SK-N-MC (cell line): Measurements from ENCODE around the gene NUPR1.

Experiments
- DNase-seq: peaks from one replicate; pipeline ENCODE4 v3.0.0-alpha.2; 2011; ENCODE audit warnings: low read depth, low spot score
- H3K27ac ChIP-seq: fragments of 200-600 bp; sonication (generic); 2 replicates; pipeline ENCODE4 v1.5.1; 2016; ENCODE audit warnings: mixed run types
- H3K36me3 ChIP-seq: fragments of 200-600 bp; sonication (generic); 2 replicates; pipeline ENCODE4 v1.6.1; 2017; ENCODE audit warnings: antibody characterized with exemption, low read length, mixed read lengths; ENCODE audit not compliant: insufficient read depth
- H3K4me3 ChIP-seq: fragments of 200-600 bp; sonication (generic); 2 replicates; pipeline ENCODE4 v1.5.1; 2016
- H3K9ac ChIP-seq: fragments of 200-600 bp; sonication (generic); 2 replicates; pipeline ENCODE4 v1.8.0; 2017; ENCODE audit warnings: mixed run types, mixed read lengths; ENCODE audit not compliant: insufficient read length
- H3K9me3 ChIP-seq: fragments of 200-600 bp; sonication (generic); 2 replicates; pipeline ENCODE4 v1.6.1; 2017; ENCODE audit warnings: low read depth, mild to moderate bottlenecking, antibody characterized with exemption, low read length, moderate library complexity, mixed read lengths
- EZH2 ChIP-seq: fragments of 200-600 bp; sonication (generic); IDR thresholded peaks from one replicate; pipeline ENCODE4 v1.6.1; 2017; ENCODE audit warnings: antibody characterized with exemption
- FOXP2 ChIP-seq: optimal IDR thresholded peaks from 2 replicates; pipeline ENCODE3; 2011; ENCODE audit warnings: mild to moderate bottlenecking, moderate library complexity; ENCODE audit not compliant: insufficient read depth; ENCODE audit errors: extremely low read length, control extremely low read depth
- POLR2AphosphoS5 ChIP-seq: IDR thresholded peaks from 2 replicates; pipeline ENCODE4 v1.6.1; 2012; ENCODE audit warnings: mild to moderate bottlenecking, low read depth, low read length, borderline replicate concordance

The NUPR1 gene

GRCh38 chr16:28526201-28527099 is 12.3 kb downstream of the NUPR1 start:
- TF ChIP-seq EZH2 (no peak), FOXP2 (no peak), POLR2AphosphoS5 (no peak)
- H3K27ac ChIP-seq = no peak overlapping the region
- DNase-seq = no peak

GRCh38 chr16:28524681-28525171 is 14.0 kb downstream of the NUPR1 start:
- H3K9ac ChIP-seq = no peak overlapping the region
- no peaks in the 10 kb centered on the region for H3K36me3 ChIP-seq
- no peaks in the 10 kb centered on the region for H3K9me3 ChIP-seq
- DNase-seq = no peak
- TF ChIP-seq FOXP2 (no peak), EZH2 (no peak), POLR2AphosphoS5 (no peak)
- H3K4me3 ChIP-seq = no peak overlapping the region
- no peak overlapping the region for H3K27ac ChIP-seq

More at GRCh38 chr16:28526201-28527099, 12.3 kb downstream of the NUPR1 start:
- Histone ChIP-seq H3K9me3 (no peaks in the 10 kb centered on the region), H3K4me3 (no peak overlapping the region), H3K9ac (no peak overlapping the region), H3K36me3 (no peaks in the 10 kb centered on the region)

DNA sequence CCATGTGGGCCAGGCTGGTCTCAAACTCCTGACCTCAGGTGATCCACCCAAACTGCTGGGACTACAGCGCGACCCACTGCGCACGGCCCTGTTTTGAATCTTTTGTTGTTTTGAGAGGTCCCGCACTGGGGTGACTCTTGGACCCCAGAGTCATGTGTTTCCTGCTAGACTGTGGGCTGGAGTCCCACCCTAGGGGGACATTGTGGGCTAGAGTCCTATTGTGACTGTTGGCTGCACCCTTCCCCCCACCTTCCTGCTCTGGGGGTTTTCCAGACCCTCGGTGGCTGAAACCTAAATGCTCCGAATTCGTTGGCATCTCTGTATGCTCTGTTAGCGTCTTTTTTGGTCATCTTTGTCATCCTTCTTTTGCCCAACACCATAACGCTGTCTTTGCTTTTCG is 16.0 kb downstream of the NUPR1 start:
- no peak for TF ChIP-seq FOXP2
- no peak for TF ChIP-seq POLR2AphosphoS5
- no peak for TF ChIP-seq EZH2
- Histone ChIP-seq H3K4me3 (no peak overlapping the region), H3K27ac (no peak overlapping the region), H3K9me3 (no peaks in the 10 kb centered on the region), H3K9ac (no peak overlapping the region), H3K36me3 (no peaks in the 10 kb centered on the region)
- no peak for DNase-seq

- Histone ChIP-seq H3K27ac (no peak overlapping the region), H3K9me3 (no peaks in the 10 kb centered on the region), H3K4me3 (no peak overlapping the region), H3K9ac (no peak overlapping the region), H3K36me3 (no peaks in the 10 kb centered on the region)
- TF ChIP-seq EZH2 (no peak), FOXP2 (no peak), POLR2AphosphoS5 (no peak)
- no peak for DNase-seq
Observed at GRCh38 chr16:28521436-28521835, 17.3 kb downstream of the NUPR1 start.

DNA sequence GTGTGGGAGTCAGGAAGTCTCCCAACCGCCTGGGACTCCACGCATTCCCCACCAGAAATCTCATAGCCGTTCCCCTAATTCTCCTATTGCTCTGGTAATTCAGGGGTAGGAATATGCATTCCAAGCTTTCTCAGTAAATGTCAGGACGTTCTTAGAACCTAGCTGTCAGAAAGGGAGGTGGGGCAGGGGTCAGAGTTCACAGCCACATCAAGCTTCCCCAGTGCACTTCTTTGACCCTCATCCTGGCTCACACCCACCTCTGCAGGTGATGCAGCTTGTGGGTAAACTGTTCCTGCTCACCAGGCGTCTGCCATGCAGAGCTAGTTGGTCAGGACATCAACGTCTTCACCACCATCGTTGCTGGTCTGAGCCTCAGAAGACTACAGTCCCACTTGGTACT is 18.1 kb downstream of the NUPR1 start:
- TF ChIP-seq EZH2 (no peak), POLR2AphosphoS5 (no peak), FOXP2 (no peak)
- no peak for DNase-seq
- no peak overlapping the region for H3K9ac ChIP-seq

DNA sequence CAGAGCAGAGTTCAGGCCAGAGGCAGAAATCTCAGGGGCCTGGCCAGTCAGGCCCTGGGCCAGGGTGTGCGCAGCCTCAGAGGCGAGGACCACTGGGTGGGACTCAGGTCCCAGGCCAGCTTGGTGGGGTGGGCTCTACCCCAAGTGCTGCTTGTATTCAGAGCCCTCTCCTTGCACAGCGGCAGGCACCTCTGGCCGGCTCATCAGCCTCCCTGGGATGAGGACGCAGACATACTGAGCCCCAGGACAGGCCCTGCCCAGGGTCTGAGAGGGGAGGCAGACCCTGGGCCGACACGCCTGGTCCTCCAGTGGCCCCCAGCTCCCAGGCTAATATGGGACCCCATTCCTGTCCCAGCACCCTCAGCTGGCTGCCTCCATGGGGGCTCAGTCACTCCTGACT is 24.5 kb downstream of the NUPR1 start:
- H3K9ac ChIP-seq = no peak overlapping the region
- TF ChIP-seq POLR2AphosphoS5 = no peak
- TF ChIP-seq EZH2 = no peak
- TF ChIP-seq FOXP2 = no peak
- H3K4me3 ChIP-seq = no peak overlapping the region
- H3K36me3 ChIP-seq = no peaks in the 10 kb centered on the region
- H3K9me3 ChIP-seq = no peaks in the 10 kb centered on the region
- no peak for DNase-seq
- no peak overlapping the region for H3K27ac ChIP-seq

More for the DNA sequence above, 18.1 kb downstream of the NUPR1 start:
- Histone ChIP-seq H3K36me3 (no peaks in the 10 kb centered on the region), H3K4me3 (no peak overlapping the region), H3K27ac (no peak overlapping the region), H3K9me3 (no peaks in the 10 kb centered on the region)

DNA sequence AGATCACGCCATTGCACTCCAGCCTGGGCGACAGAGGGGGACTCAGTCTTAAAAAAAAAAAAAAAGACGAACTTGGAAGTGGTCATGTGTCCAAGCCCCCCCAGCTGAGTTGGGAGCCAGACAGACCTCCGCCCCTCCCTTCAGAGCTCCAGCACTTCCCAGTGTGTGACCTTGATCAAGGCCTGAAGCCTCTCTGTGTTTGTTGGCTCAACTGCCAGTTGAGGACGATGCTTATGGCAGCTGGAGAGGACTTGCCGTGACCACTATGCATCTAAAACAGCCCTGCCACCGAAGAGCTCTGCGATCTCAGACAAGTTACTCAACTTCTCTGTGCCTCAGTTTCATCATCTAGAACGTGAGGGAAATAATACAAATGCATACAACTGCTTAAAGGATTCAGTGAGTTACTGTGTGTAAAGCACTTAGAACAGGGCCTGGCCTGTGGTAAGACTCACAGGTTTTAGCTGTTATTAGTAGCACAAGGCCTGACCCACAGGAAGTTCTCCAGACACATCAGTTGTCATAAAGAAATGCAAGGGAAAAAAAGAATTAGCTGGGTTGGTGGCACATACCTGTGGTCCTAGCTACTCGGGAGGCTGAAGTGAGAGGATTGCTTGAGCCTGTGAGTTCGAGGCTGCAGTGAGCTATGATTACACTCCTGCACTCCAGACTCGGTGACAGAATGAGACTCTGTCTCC is 25.1 kb downstream of the NUPR1 start:
- H3K36me3 ChIP-seq = no peaks in the 10 kb centered on the region
- no peak overlapping the region for H3K27ac ChIP-seq
- no peak overlapping the region for H3K4me3 ChIP-seq
- DNase-seq = no peak
- TF ChIP-seq FOXP2 = no peak
- TF ChIP-seq EZH2 = no peak
- TF ChIP-seq POLR2AphosphoS5 = no peak
- H3K9ac ChIP-seq = no peak overlapping the region
- H3K9me3 ChIP-seq = no peaks in the 10 kb centered on the region

- Histone ChIP-seq H3K27ac (no peak overlapping the region), H3K9ac (no peak overlapping the region), H3K4me3 (no peak overlapping the region), H3K36me3 (no peaks in the 10 kb centered on the region), H3K9me3 (no peaks in the 10 kb centered on the region)
- no peak for DNase-seq
- TF ChIP-seq POLR2AphosphoS5 (no peak), FOXP2 (no peak), EZH2 (no peak)
Observed at GRCh38 chr16:28511801-28512789, 26.7 kb downstream of the NUPR1 start.
